Chondrocyte (in vitro differentiated cells): Measurements from ENCODE around the gene SYNPO2. TPM values are rescaled to one million over a fixed set of nuclear protein-coding genes. Genes with fewer than 3 reads are reported as not detected.
A peak's percentile ranks its signal among the peaks of the same experiment; 100 is the strongest.

Experiments
- DNase-seq: peaks from one replicate; pipeline ENCODE4 v3.0.0; 2021; ENCODE audit warnings: mixed read lengths, low spot score
- H3K27ac Mint-ChIP-seq: one replicate; pipeline ENCODE4 v1.8.0; 2021; ENCODE audit warnings: mild to moderate bottlenecking, moderate library complexity, mixed read lengths; ENCODE audit not compliant: unreplicated experiment
- H3K27me3 Mint-ChIP-seq: 2 replicates; pipeline ENCODE4 v1.8.0; 2021; ENCODE audit warnings: low read depth, mixed read lengths
- H3K36me3 Mint-ChIP-seq: 2 replicates; pipeline ENCODE4 v1.8.0; 2021; ENCODE audit warnings: low read depth, mixed read lengths
- H3K4me1 Mint-ChIP-seq: 2 replicates; pipeline ENCODE4 v1.8.0; 2021; ENCODE audit warnings: low read depth, mild to moderate bottlenecking, mixed read lengths
- H3K4me3 Mint-ChIP-seq: one replicate; pipeline ENCODE4 v1.8.0; 2021; ENCODE audit warnings: mild to moderate bottlenecking, moderate library complexity, mixed read lengths; ENCODE audit not compliant: unreplicated experiment
- H3K9me3 Mint-ChIP-seq: 2 replicates; pipeline ENCODE4 v1.8.0; 2021; ENCODE audit warnings: low read depth, mixed read lengths
- CTCF ChIP-seq: fragments of 200-600 bp; sonication (generic); IDR thresholded peaks from 2 replicates; pipeline ENCODE4 v1.5.0; 2021; ENCODE audit warnings: antibody characterized with exemption, mild to moderate bottlenecking, moderate library complexity
- total RNA-seq: library from RNA; stranded (reverse); gene quantifications from 3 replicates; pipeline ENCODE4 v1.2.1, GENCODE V29; 2021

The SYNPO2 gene
- total RNA-seq, 1 donor from 2014 or later, result 21.5 TPM

- H3K4me3 Mint-ChIP-seq, result no peak overlapping the region
- no peaks in the 10 kb centered on the region for H3K36me3 Mint-ChIP-seq
- DNase-seq, result no peak
- H3K4me1 Mint-ChIP-seq, result peaks cover 13% of the 10 kb centered on the region
- no peaks in the 10 kb centered on the region for H3K27me3 Mint-ChIP-seq
- TF ChIP-seq CTCF, result no peak
- no peaks in the 10 kb centered on the region for H3K9me3 Mint-ChIP-seq
- H3K27ac Mint-ChIP-seq, result no peak overlapping the region
These were observed 41.7 kb upstream of the SYNPO2 start for GRCh38 chr4:118846979-118847378.

- DNase-seq, result no peak
- Mint-ChIP-seq H3K9me3 (no peaks in the 10 kb centered on the region), H3K36me3 (no peaks in the 10 kb centered on the region), H3K4me1 (peaks cover 10% of the 10 kb centered on the region), H3K27ac (no peak overlapping the region), H3K27me3 (no peaks in the 10 kb centered on the region), H3K4me3 (no peak overlapping the region)
- TF ChIP-seq CTCF, result no peak
These were observed 40.4 kb upstream of the SYNPO2 start for GRCh38 chr4:118848242-118848641.

- no peak overlapping the region for H3K27ac Mint-ChIP-seq
- TF ChIP-seq CTCF, result no peak
- no peaks in the 10 kb centered on the region for H3K36me3 Mint-ChIP-seq
These were observed 39.8 kb upstream of the SYNPO2 start for GRCh38 chr4:118848901-118849300.

GRCh38 chr4:118849867-118850487 lies 38.7 kb upstream of the SYNPO2 start:
- Mint-ChIP-seq H3K4me3 (peak overlapping the region; percentile 63), H3K36me3 (no peaks in the 10 kb centered on the region), H3K9me3 (no peaks in the 10 kb centered on the region), H3K27ac (no peak overlapping the region), H3K27me3 (no peaks in the 10 kb centered on the region), H3K4me1 (peaks cover 10% of the 10 kb centered on the region)
- no peak for TF ChIP-seq CTCF
- DNase-seq, result no peak

More at GRCh38 chr4:118848901-118849300, 39.8 kb upstream of the SYNPO2 start:
- H3K4me1 Mint-ChIP-seq, result peaks cover 10% of the 10 kb centered on the region
- no peak overlapping the region for H3K4me3 Mint-ChIP-seq
- H3K9me3 Mint-ChIP-seq, result no peaks in the 10 kb centered on the region
- no peaks in the 10 kb centered on the region for H3K27me3 Mint-ChIP-seq
- DNase-seq, result no peak

- DNase-seq, result no peak
- Mint-ChIP-seq H3K4me3 (peak overlapping the region; percentile 63), H3K4me1 (peaks cover 10% of the 10 kb centered on the region), H3K27ac (no peak overlapping the region), H3K9me3 (no peaks in the 10 kb centered on the region), H3K27me3 (no peaks in the 10 kb centered on the region), H3K36me3 (no peaks in the 10 kb centered on the region)
- no peak for TF ChIP-seq CTCF
These were observed 38.0 kb upstream of the SYNPO2 start for GRCh38 chr4:118850488-118851173.
